GM21526 (cell line): ENCODE results near the gene AOPEP.
"Not testable (repeated sequence)": the region's sequence is repeated elsewhere in the genome, so short reads cannot be mapped to it uniquely, and the experiment has no call there.

Source experiments
- ATAC-seq: cut with Tn5 transposase; IDR thresholded peaks from one replicate; pipeline ENCODE4 v1.9.1; 2021; ENCODE audit warnings: moderate library complexity; ENCODE audit not compliant: unreplicated experiment, low FRiP score

AOPEP gene

DNA sequence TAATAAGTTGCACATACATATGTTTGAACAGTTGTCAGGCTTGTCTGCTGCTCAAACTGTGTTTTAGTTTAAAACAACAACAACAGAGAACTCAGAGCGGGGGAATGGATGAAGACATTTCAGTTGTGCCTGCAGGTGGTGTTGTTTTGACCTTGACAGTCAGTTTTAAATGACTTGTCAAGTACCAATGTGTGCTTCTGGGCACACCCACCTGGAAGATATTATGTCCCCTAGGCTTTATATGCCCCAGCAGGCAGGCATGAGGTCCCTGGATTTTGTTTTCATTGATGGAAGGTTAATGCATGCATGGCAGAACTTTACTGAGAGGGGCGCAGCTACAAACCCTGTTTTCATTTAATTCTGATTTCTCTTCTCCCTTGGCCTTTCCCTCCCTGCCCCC lies 84.6 kb downstream of the AOPEP start:
- no peak for ATAC-seq

DNA sequence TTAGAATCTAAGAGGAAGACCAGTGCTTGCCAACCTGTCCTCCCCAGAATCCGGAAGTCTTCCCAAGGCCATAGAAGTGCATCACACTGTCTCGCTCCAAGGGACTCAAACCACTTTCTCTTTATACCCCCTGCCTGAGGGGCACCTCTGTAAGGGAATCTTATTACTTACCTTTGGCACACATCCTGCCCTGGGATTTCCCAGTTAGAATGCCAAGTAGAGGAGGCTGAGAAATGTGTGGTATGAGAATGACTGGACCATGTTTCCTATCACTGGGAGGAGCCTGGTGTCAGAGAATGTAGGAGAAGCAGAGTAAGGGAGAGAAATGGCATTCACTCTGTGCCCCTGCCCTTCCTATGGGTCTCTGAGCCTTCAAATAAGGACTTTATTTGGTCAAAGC lies 85.8 kb downstream of the AOPEP start:
- no peak for ATAC-seq

GRCh38 chr9:94813379-94813778 lies 86.9 kb downstream of the AOPEP start:
- no peak for ATAC-seq

DNA sequence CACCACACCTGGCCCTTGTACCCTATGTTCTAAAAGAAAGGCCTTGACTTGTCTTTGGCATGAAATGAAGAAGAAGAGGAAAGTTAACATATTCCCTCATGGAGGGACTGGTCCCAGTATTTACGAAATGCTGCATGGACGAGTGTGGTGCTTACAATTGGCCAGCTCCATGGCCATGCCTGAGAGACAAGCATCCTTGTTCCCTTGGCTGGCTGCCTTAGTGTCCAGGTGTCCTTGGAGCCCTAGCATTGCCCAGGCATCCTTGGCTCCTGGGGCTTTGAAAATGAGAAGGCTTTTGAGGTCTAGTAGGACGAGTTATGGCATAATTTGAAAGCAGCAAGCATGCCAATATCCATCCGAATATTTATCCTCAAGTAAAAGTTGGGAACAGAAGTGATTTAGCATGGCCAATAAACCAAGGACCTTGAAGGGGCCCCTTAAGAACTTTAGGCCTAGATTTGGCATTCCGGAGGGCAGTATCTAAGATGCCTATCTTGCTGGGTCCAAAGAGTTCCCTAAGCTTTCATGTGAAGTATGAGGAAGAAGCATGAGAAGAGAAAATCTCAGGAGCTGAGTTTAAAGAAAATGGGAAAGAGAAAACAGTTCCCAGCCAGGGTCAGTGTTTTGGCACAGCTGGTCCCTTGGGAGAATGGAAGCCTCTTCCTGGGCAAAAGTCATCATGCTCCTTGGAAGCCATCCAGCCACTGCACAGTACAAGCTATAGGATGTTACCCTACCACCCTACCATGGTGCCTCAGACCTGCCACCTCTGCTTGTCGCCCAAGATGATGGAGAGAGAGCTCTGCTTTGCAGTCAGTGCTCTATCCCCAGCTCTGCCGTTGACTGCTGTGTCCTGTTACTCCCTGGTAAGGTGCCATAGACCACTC lies 91.0 kb downstream of the AOPEP start:
- no peak for ATAC-seq

GRCh38 chr9:94818178-94818541 lies 91.7 kb downstream of the AOPEP start:
- no peak for ATAC-seq

- ATAC-seq: no peak
Observed at GRCh38 chr9:94819161-94819687, 92.7 kb downstream of the AOPEP start.

DNA sequence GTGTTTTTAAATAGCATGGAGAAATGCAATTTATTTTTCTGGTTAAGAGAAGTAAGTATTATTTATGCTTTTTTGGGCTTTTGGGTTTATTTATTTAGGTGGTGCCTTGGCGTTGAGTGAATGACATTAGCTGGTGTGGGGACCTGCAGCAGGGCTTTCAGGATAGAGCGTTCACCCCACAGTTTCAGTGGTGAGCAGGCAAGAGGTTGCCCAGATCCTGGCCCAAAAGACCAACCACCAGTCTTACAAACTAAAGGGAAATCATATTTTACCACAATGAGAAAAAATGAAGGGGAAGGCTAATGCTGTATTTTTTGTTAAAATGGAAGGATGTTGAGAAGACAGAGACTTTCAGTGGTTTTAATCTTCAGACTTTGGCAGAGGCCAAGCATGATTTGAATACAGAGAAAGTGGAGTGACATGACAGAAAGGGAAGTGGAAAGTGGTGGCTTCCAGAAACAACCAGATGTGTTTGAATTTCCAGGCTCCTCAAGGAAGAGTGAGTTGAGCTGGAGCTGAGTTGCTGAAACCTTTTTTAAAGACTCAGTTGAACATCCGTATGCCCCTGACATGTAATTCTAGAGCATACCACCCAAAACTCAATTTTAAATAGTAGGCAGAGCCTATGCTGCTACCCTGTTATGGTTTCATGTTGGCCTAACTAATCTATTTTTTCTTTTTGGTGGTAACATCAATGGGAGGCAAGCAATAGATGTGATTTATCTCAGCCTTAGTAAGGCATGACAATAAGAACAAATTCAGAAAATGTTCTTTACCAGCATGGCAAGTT lies 94.8 kb downstream of the AOPEP start:
- ATAC-seq: no peak

DNA sequence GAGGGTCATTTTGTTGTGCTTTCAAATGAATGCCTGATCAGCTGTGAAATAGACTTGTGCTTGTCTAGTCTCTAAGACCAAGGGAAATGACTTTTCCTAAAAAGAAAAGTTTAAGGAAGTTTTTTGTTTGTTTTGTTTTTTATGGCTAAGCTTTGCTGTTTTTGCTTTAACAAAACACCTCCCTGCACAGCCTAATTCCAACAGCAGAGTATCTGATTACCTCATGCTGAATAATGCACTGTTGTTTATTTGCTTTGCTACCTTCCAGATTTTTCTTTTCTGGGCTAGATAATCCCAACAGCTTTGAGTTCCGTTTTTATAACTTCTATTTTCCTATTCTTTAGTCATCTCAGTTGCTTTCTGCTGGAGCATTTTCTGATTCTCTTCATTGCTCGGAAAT lies 95.8 kb downstream of the AOPEP start:
- ATAC-seq: no peak

GRCh38 chr9:94823710-94824109 lies 97.2 kb downstream of the AOPEP start:
- ATAC-seq: no peak

GRCh38 chr9:94824411-94824810 lies 97.9 kb downstream of the AOPEP start:
- ATAC-seq: no peak

DNA sequence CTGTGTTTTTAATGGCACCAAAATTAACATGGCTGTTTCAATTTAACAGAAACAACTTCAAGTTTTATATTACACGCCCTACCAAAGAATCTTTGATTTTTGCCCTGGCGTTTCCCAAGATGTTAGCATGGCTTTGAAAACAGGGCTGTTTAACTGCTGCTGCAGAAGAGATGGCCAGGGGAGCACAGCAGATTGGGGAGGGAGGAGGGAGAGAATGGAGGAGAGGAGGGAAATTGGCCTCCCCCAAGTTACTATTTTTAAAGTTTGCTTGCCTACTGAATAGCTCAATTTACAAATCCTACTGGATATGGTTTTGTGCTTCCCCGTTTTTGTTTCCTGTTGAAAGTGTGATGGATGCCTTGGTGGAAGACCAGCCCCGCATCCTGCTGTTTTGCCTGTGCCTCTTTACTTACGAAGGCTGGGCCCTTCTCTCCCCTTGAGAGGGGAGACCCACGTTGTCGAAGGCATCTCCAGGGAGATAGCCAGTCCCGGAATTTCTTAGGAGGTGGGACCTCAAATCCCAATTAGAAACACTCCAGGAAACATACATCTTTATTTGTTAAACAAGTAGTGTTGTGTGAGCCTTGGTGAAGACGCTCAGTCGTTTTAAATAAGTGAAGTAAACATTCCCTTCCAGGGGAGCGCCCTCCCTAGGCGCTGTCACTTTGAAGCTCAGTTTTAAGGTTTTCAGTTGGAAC lies 98.6 kb downstream of the AOPEP start:
- no peak for ATAC-seq

GRCh38 chr9:94825611-94825958 lies 99.1 kb downstream of the AOPEP start:
- no peak for ATAC-seq

GRCh38 chr9:94826044-94826443 lies 99.5 kb downstream of the AOPEP start:
- no peak for ATAC-seq

GRCh38 chr9:94826644-94827410 lies 100.3 kb downstream of the AOPEP start:
- no peak for ATAC-seq

- no peak for ATAC-seq
Observed at GRCh38 chr9:94827584-94828304, 101.2 kb downstream of the AOPEP start.

GRCh38 chr9:94829380-94830070 lies 103.0 kb downstream of the AOPEP start:
- no peak for ATAC-seq

DNA sequence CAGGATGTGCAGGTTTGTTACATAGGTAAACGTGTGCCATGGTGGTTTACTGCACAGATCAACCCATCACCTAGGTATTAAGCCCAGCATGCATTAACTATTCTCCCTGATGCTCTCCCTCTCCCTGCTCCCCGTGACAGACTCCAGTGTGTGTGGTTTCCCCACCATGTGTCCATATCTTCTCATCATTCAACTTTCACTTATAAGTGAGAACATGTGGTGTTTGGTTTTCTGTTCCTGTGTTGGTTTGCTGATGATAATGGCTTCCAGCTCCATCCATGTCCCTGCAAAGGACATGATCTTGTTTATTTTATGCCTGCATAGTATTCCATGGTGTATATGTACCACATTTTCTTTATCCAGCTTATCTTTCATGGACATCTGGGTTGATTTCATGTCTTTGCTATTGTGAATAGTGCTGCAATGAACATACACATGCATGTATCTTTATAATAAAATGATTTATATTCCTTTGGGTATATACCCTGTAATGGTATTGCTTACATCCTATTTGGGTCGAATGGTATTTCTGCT lies 103.6 kb downstream of the AOPEP start:
- ATAC-seq: not testable (repeated sequence)

- no peak for ATAC-seq
Observed at GRCh38 chr9:94833802-94834201, 107.3 kb downstream of the AOPEP start.

DNA sequence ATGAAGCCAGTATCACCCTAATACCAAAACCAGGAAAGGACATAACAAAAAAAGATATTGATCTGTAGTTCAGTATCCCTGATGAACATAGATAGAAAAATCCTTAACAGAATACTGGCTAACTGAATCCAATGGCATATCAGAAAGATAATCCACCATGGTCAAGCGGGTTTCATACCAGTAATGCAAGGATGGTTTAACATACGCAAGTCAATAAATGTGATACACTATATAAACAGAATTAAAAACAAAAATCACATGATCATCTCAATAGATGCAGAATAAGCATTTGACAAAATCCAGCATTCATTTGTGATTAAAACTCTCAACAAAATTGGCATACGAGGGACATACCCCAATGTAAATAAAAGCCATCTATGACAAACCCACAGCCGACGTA lies 110.9 kb downstream of the AOPEP start:
- no peak for ATAC-seq
